Measurements from ENCODE around the gene SLBP.

Gene SLBP

GRCh38 chr4:1745697-1746096 is 33.6 kb upstream of the SLBP start:
- no peak for TF ChIP-seq EZH2phosphoT487 (IDR thresholded peaks at IDR 0.05; ENCODE audit: low read depth)
- TF ChIP-seq, protein P1, sequence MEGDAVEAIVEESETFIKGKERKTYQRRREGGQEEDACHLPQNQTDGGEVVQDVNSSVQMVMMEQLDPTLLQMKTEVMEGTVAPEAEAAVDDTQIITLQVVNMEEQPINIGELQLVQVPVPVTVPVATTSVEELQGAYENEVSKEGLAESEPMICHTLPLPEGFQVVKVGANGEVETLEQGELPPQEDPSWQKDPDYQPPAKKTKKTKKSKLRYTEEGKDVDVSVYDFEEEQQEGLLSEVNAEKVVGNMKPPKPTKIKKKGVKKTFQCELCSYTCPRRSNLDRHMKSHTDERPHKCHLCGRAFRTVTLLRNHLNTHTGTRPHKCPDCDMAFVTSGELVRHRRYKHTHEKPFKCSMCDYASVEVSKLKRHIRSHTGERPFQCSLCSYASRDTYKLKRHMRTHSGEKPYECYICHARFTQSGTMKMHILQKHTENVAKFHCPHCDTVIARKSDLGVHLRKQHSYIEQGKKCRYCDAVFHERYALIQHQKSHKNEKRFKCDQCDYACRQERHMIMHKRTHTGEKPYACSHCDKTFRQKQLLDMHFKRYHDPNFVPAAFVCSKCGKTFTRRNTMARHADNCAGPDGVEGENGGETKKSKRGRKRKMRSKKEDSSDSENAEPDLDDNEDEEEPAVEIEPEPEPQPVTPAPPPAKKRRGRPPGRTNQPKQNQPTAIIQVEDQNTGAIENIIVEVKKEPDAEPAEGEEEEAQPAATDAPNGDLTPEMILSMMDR (IDR thresholded peaks at IDR 0.05; ENCODE audit: low read depth, low read length), result no peak
- peaks cover 4% of the 10 kb centered on the region for H3K4me1 ChIP-seq (ENCODE audit: low read length)
- no peak overlapping the region for H2AFZ ChIP-seq (ENCODE audit: low read depth, low read length)
- H3K9ac ChIP-seq (ENCODE audit: low read length), result no peak overlapping the region
- H3K27ac ChIP-seq (ENCODE audit: low read length), result no peak overlapping the region
- no peaks in the 10 kb centered on the region for H4K20me1 ChIP-seq (ENCODE audit: insufficient read depth, low read length)
- no peak overlapping the region for H3K4me3 ChIP-seq (ENCODE audit: low read length)
- no peaks in the 10 kb centered on the region for H3K27me3 ChIP-seq (ENCODE audit: low read depth, low read length)
- no peak overlapping the region for H3K4me2 ChIP-seq (ENCODE audit: low read length)
- H3K79me2 ChIP-seq (ENCODE audit: low read length), result no peaks in the 10 kb centered on the region
- H3K36me3 ChIP-seq (replicated peaks; ENCODE audit: low read depth, low read length), result peaks cover 21% of the 10 kb centered on the region
- no peaks in the 10 kb centered on the region for H3K9me3 ChIP-seq (ENCODE audit: insufficient read depth, low read length)

- TF ChIP-seq, protein P1 (IDR thresholded peaks at IDR 0.05; ENCODE audit: low read depth, low read length), result no peak
- TF ChIP-seq EZH2phosphoT487 (IDR thresholded peaks at IDR 0.05; ENCODE audit: low read depth), result no peak
- Histone ChIP-seq H3K36me3 (replicated peaks; ENCODE audit: low read depth, low read length) (peaks cover 27% of the 10 kb centered on the region), H3K27me3 (ENCODE audit: low read depth, low read length) (no peaks in the 10 kb centered on the region), H3K79me2 (ENCODE audit: low read length) (no peaks in the 10 kb centered on the region), H3K9me3 (ENCODE audit: insufficient read depth, low read length) (no peaks in the 10 kb centered on the region), H3K4me1 (ENCODE audit: low read length) (peaks cover 4% of the 10 kb centered on the region), H3K4me3 (ENCODE audit: low read length) (no peak overlapping the region), H3K9ac (ENCODE audit: low read length) (no peak overlapping the region), H3K4me2 (ENCODE audit: low read length) (no peak overlapping the region), H4K20me1 (ENCODE audit: insufficient read depth, low read length) (no peaks in the 10 kb centered on the region), H2AFZ (ENCODE audit: low read depth, low read length) (no peak overlapping the region), H3K27ac (ENCODE audit: low read length) (no peak overlapping the region)
Measured at GRCh38 chr4:1745165-1745564, 33.0 kb upstream of the SLBP start.

DNA sequence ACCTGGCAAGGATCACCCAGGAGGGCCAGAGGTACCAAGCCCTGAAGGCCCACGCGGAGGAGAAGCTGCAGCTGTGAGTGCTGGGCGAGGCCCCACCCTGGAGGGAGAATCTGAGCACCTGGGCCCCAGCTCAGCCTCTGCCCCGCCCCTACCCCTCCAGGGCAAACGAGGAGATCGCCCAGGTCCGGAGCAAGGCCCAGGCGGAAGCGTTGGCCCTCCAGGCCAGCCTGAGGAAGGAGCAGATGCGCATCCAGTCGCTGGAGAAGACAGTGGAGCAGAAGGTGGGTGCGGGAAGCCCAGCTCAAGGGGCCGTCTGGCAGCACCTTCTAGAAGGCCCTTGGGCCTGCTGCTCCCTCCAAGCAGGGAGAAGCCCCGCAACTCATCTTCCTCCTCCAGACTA is 32.4 kb upstream of the SLBP start:
- H3K4me1 ChIP-seq (ENCODE audit: low read length), result peaks cover 4% of the 10 kb centered on the region
- no peak overlapping the region for H2AFZ ChIP-seq (ENCODE audit: low read depth, low read length)
- H3K9ac ChIP-seq (ENCODE audit: low read length), result no peak overlapping the region
- TF ChIP-seq, protein P1 (IDR thresholded peaks at IDR 0.05; ENCODE audit: low read depth, low read length), result no peak
- TF ChIP-seq EZH2phosphoT487 (IDR thresholded peaks at IDR 0.05; ENCODE audit: low read depth), result no peak
- H4K20me1 ChIP-seq (ENCODE audit: insufficient read depth, low read length), result no peaks in the 10 kb centered on the region
- H3K79me2 ChIP-seq (ENCODE audit: low read length), result no peaks in the 10 kb centered on the region
- H3K36me3 ChIP-seq (replicated peaks; ENCODE audit: low read depth, low read length), result peaks cover 32% of the 10 kb centered on the region
- no peak overlapping the region for H3K4me2 ChIP-seq (ENCODE audit: low read length)
- no peak overlapping the region for H3K4me3 ChIP-seq (ENCODE audit: low read length)
- H3K9me3 ChIP-seq (ENCODE audit: insufficient read depth, low read length), result no peaks in the 10 kb centered on the region
- H3K27ac ChIP-seq (ENCODE audit: low read length), result no peak overlapping the region
- no peaks in the 10 kb centered on the region for H3K27me3 ChIP-seq (ENCODE audit: low read depth, low read length)

DNA sequence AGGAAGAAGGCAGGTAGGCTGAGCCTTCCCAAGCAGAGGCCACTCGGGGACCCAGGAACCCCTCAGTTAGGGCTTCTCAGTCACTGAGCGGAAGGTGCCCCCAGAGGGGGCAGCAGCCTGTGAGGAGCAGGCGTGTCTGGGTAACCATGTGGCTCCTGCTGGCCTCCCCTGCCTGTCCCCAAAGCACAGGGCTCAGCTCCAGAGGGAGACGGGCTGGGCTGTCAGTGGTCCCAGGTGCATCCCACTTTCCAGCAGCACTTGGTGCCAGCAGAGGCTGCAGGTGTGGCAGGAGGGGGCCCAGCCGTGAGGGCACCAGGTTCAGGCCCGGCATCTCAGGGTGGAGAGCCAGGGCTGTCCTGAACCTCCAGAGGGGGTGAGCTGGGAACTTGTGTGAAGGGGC is 31.9 kb upstream of the SLBP start:
- no peak overlapping the region for H3K27ac ChIP-seq (ENCODE audit: low read length)
- H3K9ac ChIP-seq (ENCODE audit: low read length), result no peak overlapping the region
- H3K36me3 ChIP-seq (replicated peaks; ENCODE audit: low read depth, low read length), result peaks cover 38% of the 10 kb centered on the region
- TF ChIP-seq EZH2phosphoT487 (IDR thresholded peaks at IDR 0.05; ENCODE audit: low read depth), result no peak
- TF ChIP-seq, protein P1 (IDR thresholded peaks at IDR 0.05; ENCODE audit: low read depth, low read length), result no peak
- no peaks in the 10 kb centered on the region for H3K9me3 ChIP-seq (ENCODE audit: insufficient read depth, low read length)
- H3K4me1 ChIP-seq (ENCODE audit: low read length), result peaks cover 4% of the 10 kb centered on the region
- H2AFZ ChIP-seq (ENCODE audit: low read depth, low read length), result no peak overlapping the region
- H3K79me2 ChIP-seq (ENCODE audit: low read length), result no peaks in the 10 kb centered on the region
- H3K27me3 ChIP-seq (ENCODE audit: low read depth, low read length), result no peaks in the 10 kb centered on the region
- H3K4me2 ChIP-seq (ENCODE audit: low read length), result no peak overlapping the region
- no peak overlapping the region for H3K4me3 ChIP-seq (ENCODE audit: low read length)
- H4K20me1 ChIP-seq (ENCODE audit: insufficient read depth, low read length), result no peaks in the 10 kb centered on the region

All from OCI-LY3 (cell line).